Colonic mucosa (tissue), 4 donors: ENCODE data around the gene CUBN. TPM values are rescaled to one million over a fixed set of nuclear protein-coding genes. Genes with fewer than 3 reads are reported as not detected.

Experiments used
- DNase-seq: peaks from one replicate; pipeline ENCODE4 v3.0.0-alpha.2; 2020
- H3K27ac ChIP-seq: fragments of 200-600 bp; one replicate; pipeline ENCODE4 v1.8.0; 2021
- H3K27me3 ChIP-seq: fragments of 200-600 bp; one replicate; pipeline ENCODE4 v1.8.0; 2021
- H3K36me3 ChIP-seq: fragments of 200-600 bp; one replicate; pipeline ENCODE4 v1.8.0; 2021
- H3K4me1 ChIP-seq: fragments of 200-600 bp; one replicate; pipeline ENCODE4 v1.8.0; 2021; ENCODE audit warnings: mild to moderate bottlenecking
- H3K4me3 ChIP-seq: fragments of 200-600 bp; one replicate; pipeline ENCODE4 v1.8.0; 2021
- H3K9ac ChIP-seq, 2 donors: one replicate each; pipeline ENCODE4 v1.7.0; 2013; ENCODE audit warnings: control low read depth in 2 of 2, low read depth in 2 of 2, low read length in 2 of 2
- H3K9me3 ChIP-seq: fragments of 200-600 bp; one replicate; pipeline ENCODE4 v1.8.0; 2021
- intact Hi-C: fragments of 100-400 bp; cut with DNase I; formaldehyde crosslinking; loops from one replicate; pipeline ENCODE4 v1.14.1; 2022
- total RNA-seq, 2 donors: library from RNA; stranded (reverse); fragmentation: NEBNext Ultra II Directional in 1 of 2; extraction: Animal tissue kit (Norgen Biotek cat#: 25700) in 1 of 2; gene quantifications; one replicate each; pipeline ENCODE4 v1.2.1, GENCODE V29; 2021
- TF ChIP-seq, protein P1 (sequence below): fragments of 200-600 bp; IDR thresholded peaks from one replicate; pipeline ENCODE4 v1.8.0; 2022; ENCODE audit warnings: antibody characterized with exemption, mild to moderate bottlenecking
- donor health status: healthy.
- donor health status: DM: no; HTN: no; CAD: no.
- donor health status: DM: no; HTN: no; CAD: no.

CUBN gene
- total RNA-seq, 2 donors from 2014 or later, result 0.25 to 0.42 TPM

DNA sequence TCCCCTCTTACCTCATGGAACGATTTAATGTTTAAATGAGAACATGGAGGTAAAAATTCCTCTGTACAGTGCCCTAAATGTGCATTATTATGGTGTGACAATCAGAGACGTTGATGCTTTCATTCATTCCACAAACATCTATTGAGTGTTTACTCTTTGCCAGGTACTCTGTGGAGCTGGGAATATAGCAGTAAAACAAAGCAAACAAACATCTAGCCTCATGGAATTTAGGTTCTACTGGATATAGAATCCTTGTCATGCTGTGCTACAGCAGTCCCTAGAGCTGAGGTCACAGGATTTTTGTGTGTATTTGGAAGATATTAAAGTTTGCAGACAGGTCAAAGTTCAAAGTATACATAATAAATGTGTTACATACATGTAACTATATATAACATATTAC, 140.7 kb downstream of the CUBN start:
- H3K27ac ChIP-seq, result no peak overlapping the region

DNA sequence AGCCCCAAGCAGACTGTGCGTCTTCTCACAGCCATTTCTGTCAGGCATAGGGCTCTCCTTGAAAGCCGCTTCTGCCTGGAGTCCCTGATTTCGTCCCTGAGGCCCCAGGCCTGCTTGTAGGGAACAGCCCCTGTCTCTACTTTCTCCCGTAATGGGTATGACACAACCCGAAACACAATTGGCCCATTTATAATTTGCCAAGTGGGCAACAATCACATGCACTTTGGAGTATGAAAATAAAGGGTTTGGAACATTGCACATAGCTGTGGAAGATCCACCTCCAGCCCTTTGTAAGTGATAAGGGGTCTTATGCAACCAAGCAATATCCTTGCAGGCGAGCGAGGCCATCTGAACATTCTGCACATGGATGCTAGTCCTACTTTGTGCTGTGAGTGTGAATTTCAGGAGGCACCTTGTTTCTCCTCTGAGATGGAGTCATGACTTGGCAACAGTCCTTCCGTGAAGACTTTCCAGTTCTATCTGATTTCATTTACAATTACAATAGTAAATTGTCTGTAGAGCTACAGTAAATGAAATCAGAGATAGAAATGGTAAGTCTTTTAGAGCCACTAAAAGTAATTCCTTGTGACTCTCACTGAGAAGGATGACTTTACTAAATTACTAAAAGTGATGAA, 141.5 kb downstream of the CUBN start:
- no peak for DNase-seq
- Histone ChIP-seq H3K27ac (peak overlapping the region; percentile 39), H3K27me3 (no peaks in the 10 kb centered on the region), H3K4me3 (no peak overlapping the region), H3K9ac (no peak overlapping the region), H3K9me3 (no peaks in the 10 kb centered on the region), H3K4me1 (no peaks in the 10 kb centered on the region), H3K36me3 (no peaks in the 10 kb centered on the region)
- TF ChIP-seq, protein P1, sequence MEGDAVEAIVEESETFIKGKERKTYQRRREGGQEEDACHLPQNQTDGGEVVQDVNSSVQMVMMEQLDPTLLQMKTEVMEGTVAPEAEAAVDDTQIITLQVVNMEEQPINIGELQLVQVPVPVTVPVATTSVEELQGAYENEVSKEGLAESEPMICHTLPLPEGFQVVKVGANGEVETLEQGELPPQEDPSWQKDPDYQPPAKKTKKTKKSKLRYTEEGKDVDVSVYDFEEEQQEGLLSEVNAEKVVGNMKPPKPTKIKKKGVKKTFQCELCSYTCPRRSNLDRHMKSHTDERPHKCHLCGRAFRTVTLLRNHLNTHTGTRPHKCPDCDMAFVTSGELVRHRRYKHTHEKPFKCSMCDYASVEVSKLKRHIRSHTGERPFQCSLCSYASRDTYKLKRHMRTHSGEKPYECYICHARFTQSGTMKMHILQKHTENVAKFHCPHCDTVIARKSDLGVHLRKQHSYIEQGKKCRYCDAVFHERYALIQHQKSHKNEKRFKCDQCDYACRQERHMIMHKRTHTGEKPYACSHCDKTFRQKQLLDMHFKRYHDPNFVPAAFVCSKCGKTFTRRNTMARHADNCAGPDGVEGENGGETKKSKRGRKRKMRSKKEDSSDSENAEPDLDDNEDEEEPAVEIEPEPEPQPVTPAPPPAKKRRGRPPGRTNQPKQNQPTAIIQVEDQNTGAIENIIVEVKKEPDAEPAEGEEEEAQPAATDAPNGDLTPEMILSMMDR, result no peak
- intact Hi-C loops, result no loop called here

More for the DNA sequence above, 140.7 kb downstream of the CUBN start:
- Histone ChIP-seq H3K4me1 (no peaks in the 10 kb centered on the region), H3K9ac (no peak overlapping the region), H3K36me3 (no peaks in the 10 kb centered on the region), H3K27me3 (no peaks in the 10 kb centered on the region), H3K9me3 (no peaks in the 10 kb centered on the region), H3K4me3 (no peak overlapping the region)
- TF ChIP-seq, protein P1, result no peak
- no peak for DNase-seq
- intact Hi-C loops, result no loop called here

DNA sequence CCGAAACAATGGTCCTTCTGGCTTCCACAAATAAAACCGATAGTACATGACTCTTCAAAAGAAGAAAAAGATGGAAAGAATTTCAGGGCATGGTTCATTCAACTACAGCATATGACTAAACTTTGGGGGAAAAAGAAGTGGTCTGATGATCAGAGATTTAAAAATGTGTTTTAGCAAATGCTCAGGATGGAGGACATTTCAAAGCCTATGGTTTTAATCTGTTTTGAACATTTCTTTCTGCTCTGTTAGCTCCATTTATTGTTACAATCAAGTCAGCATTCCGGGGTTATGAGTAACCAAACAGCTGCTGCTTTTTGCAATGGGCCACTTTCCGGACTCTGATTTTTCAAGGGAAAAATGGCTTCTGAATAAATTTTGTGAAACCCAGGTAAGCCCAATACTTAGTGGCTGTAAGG, 142.4 kb downstream of the CUBN start:
- no peaks in the 10 kb centered on the region for H3K9me3 ChIP-seq
- no peaks in the 10 kb centered on the region for H3K36me3 ChIP-seq
- no peak overlapping the region for H3K4me3 ChIP-seq
- no peaks in the 10 kb centered on the region for H3K4me1 ChIP-seq
- H3K27ac ChIP-seq, result peak overlapping the region; percentile 39
- intact Hi-C loops, result no loop called here
- H3K9ac ChIP-seq, result no peak overlapping the region
- DNase-seq, result no peak
- TF ChIP-seq, protein P1, result no peak
- H3K27me3 ChIP-seq, result no peaks in the 10 kb centered on the region

DNA sequence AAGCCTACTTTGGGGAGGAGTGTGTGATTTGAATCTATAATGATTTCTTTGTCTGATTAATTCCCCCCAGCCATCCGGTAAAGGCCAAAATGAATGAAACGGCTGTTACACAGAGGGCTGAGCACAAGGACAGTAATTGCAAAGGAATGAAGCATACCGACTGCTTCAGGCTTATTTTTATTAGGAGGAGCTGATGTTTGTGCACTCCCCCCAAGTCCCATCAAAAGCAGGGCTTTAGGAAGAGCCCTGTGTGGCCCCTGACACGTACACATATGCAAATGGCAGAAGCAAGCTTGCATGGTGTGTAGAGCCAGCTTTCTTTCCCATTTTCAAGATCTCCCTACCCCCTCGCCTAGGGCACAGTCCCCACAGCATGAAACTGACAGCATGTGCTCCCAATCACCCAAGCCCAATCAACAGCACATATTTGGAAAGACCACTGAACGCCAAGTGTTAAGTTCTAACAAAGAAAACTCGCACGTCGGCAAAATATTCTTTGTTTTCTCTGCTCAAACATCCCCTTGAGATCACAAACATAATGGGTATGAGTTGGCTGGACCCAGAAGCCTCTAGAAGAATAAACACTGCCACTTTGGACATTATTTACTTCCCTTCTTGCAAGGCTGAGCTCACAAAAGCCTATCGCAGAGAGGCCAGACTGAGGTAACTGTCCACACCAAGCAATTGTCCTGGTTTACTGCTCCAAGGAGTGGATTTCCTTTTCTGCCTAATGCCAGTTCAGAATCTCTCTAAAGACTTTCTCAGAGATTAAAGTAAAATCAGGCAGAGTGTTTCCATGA, 143.0 kb downstream of the CUBN start:
- H3K9ac ChIP-seq, result no peak overlapping the region

DNA sequence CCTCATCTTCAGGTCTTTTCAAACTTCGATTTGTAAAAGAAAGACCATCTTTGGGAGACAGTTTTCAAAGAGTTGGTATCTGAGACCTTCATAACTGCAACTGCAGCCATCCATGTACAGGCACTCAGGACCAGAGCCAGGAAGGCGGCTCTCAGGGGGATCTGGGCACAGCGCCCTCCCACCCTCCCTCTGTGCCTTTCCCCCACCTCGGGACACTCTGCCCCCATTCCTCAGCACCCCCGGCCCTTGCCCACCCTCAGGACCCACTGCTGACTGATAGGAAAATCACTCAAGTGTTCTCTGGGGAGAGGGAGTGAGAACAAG, 143.6 kb downstream of the CUBN start:
- Histone ChIP-seq H3K9ac (no peak overlapping the region), H3K4me1 (no peaks in the 10 kb centered on the region), H3K4me3 (no peak overlapping the region), H3K27ac (peak overlapping the region; percentile 39), H3K36me3 (no peaks in the 10 kb centered on the region), H3K27me3 (no peaks in the 10 kb centered on the region), H3K9me3 (no peaks in the 10 kb centered on the region)
- intact Hi-C loops, result no loop called here
- TF ChIP-seq, protein P1, result no peak
- no peak for DNase-seq

More for the DNA sequence above, 143.0 kb downstream of the CUBN start:
- intact Hi-C loops, result no loop called here
- Histone ChIP-seq H3K4me1 (no peaks in the 10 kb centered on the region), H3K9me3 (no peaks in the 10 kb centered on the region), H3K27me3 (no peaks in the 10 kb centered on the region), H3K36me3 (no peaks in the 10 kb centered on the region), H3K27ac (peak overlapping the region; percentile 39), H3K4me3 (no peak overlapping the region)
- TF ChIP-seq, protein P1, result no peak
- no peak for DNase-seq
